Karpas-422 (cell line): ENCODE data around the gene CREB3L2. TPM values are rescaled to one million over a fixed set of nuclear protein-coding genes. Genes with fewer than 3 reads are reported as not detected.

Experiments
- DNase-seq: peaks from one replicate; pipeline ENCODE4 v3.0.0-alpha.2; 2015
- H2AFZ ChIP-seq: fragments of 200-600 bp; sonication (generic); 2 replicates; pipeline ENCODE4 v1.6.1; 2014; ENCODE audit warnings: antibody characterized with exemption, low read length, mixed read lengths
- H3K27ac ChIP-seq: fragments of 200-600 bp; sonication (generic); 2 replicates; pipeline ENCODE4 v1.5.1; 2014; ENCODE audit warnings: mild to moderate bottlenecking, low read length, moderate library complexity
- H3K27me3 ChIP-seq: fragments of 200-600 bp; sonication (generic); 2 replicates; pipeline ENCODE4 v1.6.1; 2014; ENCODE audit warnings: low read length, mixed read lengths
- H3K36me3 ChIP-seq: fragments of 200-600 bp; sonication (generic); 2 replicates; pipeline ENCODE4 v1.6.1; 2014; ENCODE audit warnings: low read length, mixed read lengths; ENCODE audit not compliant: insufficient read depth
- H3K4me1 ChIP-seq: fragments of 200-600 bp; sonication (generic); 2 replicates; pipeline ENCODE4 v1.6.1; 2014; ENCODE audit warnings: mild to moderate bottlenecking, low read length, mixed read lengths
- H3K4me2 ChIP-seq: fragments of 200-600 bp; sonication (generic); 2 replicates; pipeline ENCODE4 v1.6.1; 2014; ENCODE audit warnings: low read length, low read depth, mild to moderate bottlenecking; ENCODE audit not compliant: poor library complexity, severe bottlenecking
- H3K4me3 ChIP-seq: fragments of 200-600 bp; sonication (generic); 2 replicates; pipeline ENCODE4 v1.5.1; 2014; ENCODE audit warnings: mild to moderate bottlenecking, antibody characterized with exemption, low read length, mixed read lengths
- H3K79me2 ChIP-seq: fragments of 200-600 bp; sonication (generic); 2 replicates; pipeline ENCODE4 v1.6.1; 2014; ENCODE audit warnings: mild to moderate bottlenecking, low read length, mixed read lengths
- H3K9ac ChIP-seq: fragments of 200-600 bp; sonication (generic); 2 replicates; pipeline ENCODE4 v1.6.0; 2014; ENCODE audit warnings: low read length
- H3K9me2 ChIP-seq: fragments of 200-600 bp; sonication (generic), shearing (Covaris generic); replicated peaks from 2 replicates; pipeline ENCODE4 v1.6.0; 2014; ENCODE audit warnings: mild to moderate bottlenecking, low read length, moderate library complexity; ENCODE audit not compliant: insufficient read depth
- H3K9me3 ChIP-seq: fragments of 300-700, 200-600 bp; sonication (generic); 2 replicates; pipeline ENCODE4 v1.6.1; 2014; ENCODE audit warnings: low read length, mixed read lengths
- H4K20me1 ChIP-seq: fragments of 200-600 bp; sonication (generic); 2 replicates; pipeline ENCODE4 v1.6.1; 2014; ENCODE audit warnings: mild to moderate bottlenecking, antibody characterized with exemption, low read length, low read depth; ENCODE audit not compliant: insufficient read depth
- total RNA-seq: library from RNA; depleted of rRNA; stranded (reverse); fragments of >200 nt; shearing (Covaris generic); gene quantifications from 2 replicates; pipeline ENCODE4 v1.2.3, GENCODE V29; 2014; ENCODE audit warnings: low replicate concordance

CREB3L2 gene
- total RNA-seq, 1 experiment from 2014 or later = not detected

DNA sequence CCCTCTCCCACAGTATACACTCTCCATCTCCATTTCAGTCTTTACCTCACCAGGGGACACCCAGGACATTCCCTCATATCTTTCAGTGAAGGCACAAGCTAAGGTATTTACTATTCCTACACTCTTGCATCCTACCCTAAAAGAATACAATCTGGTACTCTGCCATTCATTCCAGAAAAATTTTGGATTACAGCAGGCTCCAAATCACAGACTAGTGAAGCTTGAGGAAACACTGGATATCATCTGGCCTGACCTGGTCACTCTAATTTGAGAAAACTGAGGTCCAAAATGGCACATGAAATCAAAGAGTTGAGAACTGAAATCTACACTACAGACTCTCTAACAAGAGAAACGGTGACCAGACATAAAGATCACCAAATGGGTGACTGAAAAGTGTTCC is 61.7 kb downstream of the CREB3L2 start:
- Histone ChIP-seq H3K4me3 (no peak overlapping the region), H3K9me2 (no peaks in the 10 kb centered on the region), H3K36me3 (no peaks in the 10 kb centered on the region), H2AFZ (no peak overlapping the region), H3K27me3 (no peaks in the 10 kb centered on the region), H3K4me2 (no peak overlapping the region), H3K27ac (no peak overlapping the region), H3K9me3 (no peaks in the 10 kb centered on the region), H3K4me1 (no peaks in the 10 kb centered on the region), H3K9ac (no peak overlapping the region), H4K20me1 (no peaks in the 10 kb centered on the region), H3K79me2 (no peaks in the 10 kb centered on the region)
- no peak for DNase-seq

GRCh38 chr7:137937202-137937560 is 64.7 kb downstream of the CREB3L2 start:
- Histone ChIP-seq H3K9ac (no peak overlapping the region), H3K36me3 (no peaks in the 10 kb centered on the region), H3K4me1 (no peaks in the 10 kb centered on the region), H4K20me1 (no peaks in the 10 kb centered on the region), H3K4me2 (no peak overlapping the region), H3K9me3 (no peaks in the 10 kb centered on the region), H3K4me3 (no peak overlapping the region), H3K27me3 (no peaks in the 10 kb centered on the region), H2AFZ (no peak overlapping the region), H3K9me2 (no peaks in the 10 kb centered on the region), H3K27ac (no peak overlapping the region), H3K79me2 (no peaks in the 10 kb centered on the region)
- DNase-seq = no peak

GRCh38 chr7:137936509-137937201 is 65.2 kb downstream of the CREB3L2 start:
- H3K9me2 ChIP-seq = no peaks in the 10 kb centered on the region
- no peak overlapping the region for H3K27ac ChIP-seq
- H4K20me1 ChIP-seq = no peaks in the 10 kb centered on the region
- no peaks in the 10 kb centered on the region for H3K79me2 ChIP-seq
- H3K4me2 ChIP-seq = no peak overlapping the region
- H3K9ac ChIP-seq = no peak overlapping the region
- no peaks in the 10 kb centered on the region for H3K36me3 ChIP-seq
- no peaks in the 10 kb centered on the region for H3K27me3 ChIP-seq
- H3K9me3 ChIP-seq = no peaks in the 10 kb centered on the region
- DNase-seq = no peak
- no peak overlapping the region for H3K4me3 ChIP-seq
- H3K4me1 ChIP-seq = no peaks in the 10 kb centered on the region
- no peak overlapping the region for H2AFZ ChIP-seq

DNA sequence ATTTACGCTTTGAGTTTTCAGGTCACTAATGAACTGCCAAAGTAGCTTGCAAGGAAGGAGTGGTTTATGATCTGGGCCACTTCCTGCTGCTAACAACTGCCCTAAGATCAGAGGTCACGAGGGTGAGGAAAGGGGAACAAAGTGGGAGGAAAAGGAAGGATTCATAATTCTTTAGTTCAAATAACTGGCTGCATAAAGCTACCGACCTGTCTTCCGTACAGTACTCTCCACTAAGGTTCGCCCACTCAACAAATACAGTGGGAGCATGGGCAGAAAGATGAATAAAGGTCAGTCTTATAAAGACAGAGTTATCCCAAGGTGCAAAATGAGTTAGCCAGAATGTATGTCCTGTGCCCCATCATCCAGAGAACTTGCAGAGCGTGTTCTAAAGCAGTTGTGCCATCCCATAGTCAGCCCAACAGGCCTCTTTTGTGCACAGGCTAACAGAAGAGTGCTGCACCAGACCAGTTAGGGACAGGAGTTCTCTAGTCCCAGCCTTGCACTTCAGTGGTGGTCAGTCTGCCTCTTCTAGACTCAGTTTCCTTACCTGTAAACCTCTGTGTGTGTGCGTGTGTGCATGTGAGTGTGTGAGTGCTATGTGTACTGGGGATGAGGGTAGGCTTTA is 65.9 kb downstream of the CREB3L2 start:
- Histone ChIP-seq H3K4me3 (no peak overlapping the region), H3K9me2 (no peaks in the 10 kb centered on the region), H3K9me3 (no peaks in the 10 kb centered on the region), H3K4me2 (no peak overlapping the region), H3K4me1 (no peaks in the 10 kb centered on the region), H3K27ac (no peak overlapping the region), H3K36me3 (no peaks in the 10 kb centered on the region), H4K20me1 (no peaks in the 10 kb centered on the region), H3K79me2 (no peaks in the 10 kb centered on the region), H3K9ac (no peak overlapping the region), H2AFZ (no peak overlapping the region), H3K27me3 (no peaks in the 10 kb centered on the region)
- DNase-seq = no peak

DNA sequence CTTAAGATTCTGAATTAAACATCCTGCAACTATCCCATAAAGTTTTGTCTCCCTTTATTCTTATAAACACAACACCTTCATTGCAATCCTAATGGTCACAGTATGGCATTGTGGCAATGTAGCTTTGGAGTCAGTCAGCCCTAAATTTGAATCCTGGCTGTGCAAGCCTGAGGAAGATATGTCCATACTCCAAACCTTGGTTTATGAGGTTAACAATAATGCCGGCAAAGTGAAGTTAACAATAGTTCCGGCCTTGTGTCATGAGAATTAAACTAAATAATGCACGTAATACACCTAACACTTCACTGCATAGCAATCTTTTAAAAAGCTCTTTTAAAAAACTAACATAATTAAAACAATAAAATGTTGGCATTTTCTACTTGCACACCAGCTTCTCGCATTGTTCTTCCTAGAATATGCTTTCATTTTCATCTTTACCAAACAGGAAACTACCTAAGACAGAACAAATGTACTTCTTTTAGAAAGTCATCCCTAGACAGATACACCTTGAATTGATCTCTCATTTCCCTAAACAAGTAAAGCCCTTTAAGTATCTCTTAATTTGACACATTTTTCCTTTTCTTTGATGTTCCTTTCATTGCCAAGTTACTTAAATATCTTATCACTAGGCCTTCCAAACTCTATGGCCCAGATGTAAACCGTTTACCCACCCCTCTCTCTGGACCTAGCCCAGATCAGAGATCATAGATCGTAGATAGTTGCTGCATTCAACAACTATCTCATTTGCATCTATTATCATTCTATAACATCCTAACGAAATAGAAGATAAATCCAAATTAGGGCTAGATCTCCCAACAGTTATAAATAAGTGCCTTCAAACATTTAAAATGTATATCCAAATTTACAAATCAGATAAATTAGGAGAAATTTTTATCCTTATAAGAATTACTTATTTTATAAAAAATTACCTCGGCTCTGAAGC is 66.7 kb downstream of the CREB3L2 start:
- H3K27ac ChIP-seq = no peak overlapping the region
- H3K36me3 ChIP-seq = no peaks in the 10 kb centered on the region
- no peaks in the 10 kb centered on the region for H3K9me3 ChIP-seq
- H3K27me3 ChIP-seq = no peaks in the 10 kb centered on the region
- no peak overlapping the region for H3K4me2 ChIP-seq
- no peaks in the 10 kb centered on the region for H3K4me1 ChIP-seq
- H2AFZ ChIP-seq = no peak overlapping the region
- H3K9ac ChIP-seq = no peak overlapping the region
- H4K20me1 ChIP-seq = no peaks in the 10 kb centered on the region
- no peaks in the 10 kb centered on the region for H3K9me2 ChIP-seq
- no peak for DNase-seq
- no peaks in the 10 kb centered on the region for H3K79me2 ChIP-seq
- H3K4me3 ChIP-seq = no peak overlapping the region

DNA sequence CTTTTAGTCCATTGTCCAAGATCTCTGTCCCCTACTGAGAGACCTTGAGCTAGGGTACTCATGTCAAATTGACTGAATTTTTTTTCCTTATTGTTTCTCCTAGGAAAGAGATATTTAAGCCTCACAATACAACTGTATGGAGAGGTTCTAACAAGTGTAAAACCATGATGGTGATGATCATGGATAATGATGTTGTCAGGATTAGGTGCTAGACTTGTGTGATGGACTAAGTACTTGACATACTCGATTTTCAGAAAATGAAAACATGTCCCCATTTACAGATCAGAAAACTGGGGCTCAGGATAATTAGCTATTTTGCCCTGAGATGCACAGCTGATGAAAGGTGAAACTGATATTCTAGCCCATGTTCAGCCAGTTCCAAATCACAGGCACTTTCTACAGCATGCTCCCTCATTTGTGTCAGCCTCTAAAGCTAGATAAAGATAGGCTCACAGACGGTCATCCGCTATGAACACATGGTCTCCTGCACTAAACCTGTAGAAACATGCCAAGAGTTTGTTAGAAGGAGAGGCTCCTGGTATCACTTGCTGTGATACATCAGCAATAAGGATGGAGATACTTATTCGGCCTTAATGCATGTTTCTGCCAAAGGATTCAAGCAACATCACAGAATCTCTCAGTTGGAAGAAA is 67.6 kb downstream of the CREB3L2 start:
- H3K36me3 ChIP-seq = no peaks in the 10 kb centered on the region
- H3K9me3 ChIP-seq = no peaks in the 10 kb centered on the region
- H3K27ac ChIP-seq = no peak overlapping the region
- H3K9me2 ChIP-seq = no peaks in the 10 kb centered on the region
- H4K20me1 ChIP-seq = no peaks in the 10 kb centered on the region
- no peaks in the 10 kb centered on the region for H3K79me2 ChIP-seq
- H2AFZ ChIP-seq = no peak overlapping the region
- DNase-seq = no peak
- no peaks in the 10 kb centered on the region for H3K27me3 ChIP-seq
- H3K4me2 ChIP-seq = no peak overlapping the region
- no peak overlapping the region for H3K4me3 ChIP-seq
- H3K9ac ChIP-seq = no peak overlapping the region
- H3K4me1 ChIP-seq = no peaks in the 10 kb centered on the region

DNA sequence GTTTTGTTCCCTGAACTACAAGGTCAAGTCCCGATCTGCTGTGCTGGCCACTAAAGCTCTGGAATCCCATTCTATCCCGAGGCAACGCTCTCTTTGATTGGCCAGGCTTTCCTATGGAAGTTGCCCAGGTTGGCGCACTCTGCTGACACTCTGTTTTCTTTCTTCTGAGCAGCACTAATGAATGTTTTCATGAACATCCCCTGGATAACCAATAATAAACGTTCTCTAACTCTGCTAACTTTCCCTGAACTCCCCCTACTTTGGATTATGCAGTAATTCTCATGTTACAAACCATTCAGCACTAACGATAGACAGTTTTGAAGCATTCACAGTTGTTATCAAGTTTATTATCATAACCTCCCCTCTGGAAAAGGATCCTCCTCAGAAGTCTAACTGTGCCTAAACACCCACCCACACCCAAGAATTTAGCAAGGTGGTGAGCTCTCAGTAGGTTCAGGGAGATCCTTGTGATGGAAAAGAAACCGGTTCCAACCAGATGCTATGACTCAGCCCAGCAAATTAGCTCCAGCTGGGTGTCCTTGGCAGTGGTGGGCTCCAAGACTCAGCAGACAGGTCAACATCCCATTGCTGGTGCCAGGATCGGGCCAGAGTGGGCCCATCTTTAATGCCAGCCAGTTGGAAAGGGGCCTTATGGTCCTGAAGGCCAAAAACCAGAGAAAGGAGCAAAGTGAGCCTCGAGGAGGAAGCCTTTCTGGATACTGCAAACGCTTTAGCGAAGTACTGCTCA is 68.4 kb downstream of the CREB3L2 start:
- Histone ChIP-seq H3K4me3 (no peak overlapping the region), H3K79me2 (no peaks in the 10 kb centered on the region), H4K20me1 (no peaks in the 10 kb centered on the region), H3K4me2 (no peak overlapping the region), H3K27me3 (no peaks in the 10 kb centered on the region), H3K9me3 (no peaks in the 10 kb centered on the region), H3K9ac (no peak overlapping the region), H3K9me2 (no peaks in the 10 kb centered on the region), H3K27ac (no peak overlapping the region), H3K4me1 (no peaks in the 10 kb centered on the region), H3K36me3 (no peaks in the 10 kb centered on the region), H2AFZ (no peak overlapping the region)
- DNase-seq = no peak
